Endothelial cell of hepatic sinusoid (primary cell): ENCODE data around the gene MID1.
"Not testable (repeated sequence)": the region's sequence is repeated elsewhere in the genome, so short reads cannot be mapped to it uniquely, and the experiment has no call there.

ENCODE experiments used
- in situ Hi-C: cut with HindIII; loops from 2 replicates; pipeline ENCODE4 v1.10.0; 2017; ENCODE audit warnings: low sequenced_read_pairs

Gene MID1

DNA sequence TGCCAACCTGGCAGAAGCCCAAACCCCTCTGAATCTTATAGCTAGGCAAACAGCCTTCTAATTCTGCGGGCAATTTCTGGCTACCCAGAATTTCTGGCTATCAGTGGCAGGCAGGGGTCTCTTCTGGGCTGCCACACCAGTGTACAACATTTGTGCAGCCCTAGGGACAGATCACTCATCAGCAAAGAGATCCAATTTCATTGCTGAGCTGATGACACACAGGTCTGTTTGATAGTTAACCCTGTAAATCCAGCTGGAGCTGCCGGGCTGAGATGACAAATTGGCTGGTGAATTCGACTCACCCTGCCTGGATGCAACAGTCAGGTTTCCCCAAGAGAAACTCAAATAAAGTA is 2.4 kb downstream of the MID1 start:
- in situ Hi-C loops = no loop called here

DNA sequence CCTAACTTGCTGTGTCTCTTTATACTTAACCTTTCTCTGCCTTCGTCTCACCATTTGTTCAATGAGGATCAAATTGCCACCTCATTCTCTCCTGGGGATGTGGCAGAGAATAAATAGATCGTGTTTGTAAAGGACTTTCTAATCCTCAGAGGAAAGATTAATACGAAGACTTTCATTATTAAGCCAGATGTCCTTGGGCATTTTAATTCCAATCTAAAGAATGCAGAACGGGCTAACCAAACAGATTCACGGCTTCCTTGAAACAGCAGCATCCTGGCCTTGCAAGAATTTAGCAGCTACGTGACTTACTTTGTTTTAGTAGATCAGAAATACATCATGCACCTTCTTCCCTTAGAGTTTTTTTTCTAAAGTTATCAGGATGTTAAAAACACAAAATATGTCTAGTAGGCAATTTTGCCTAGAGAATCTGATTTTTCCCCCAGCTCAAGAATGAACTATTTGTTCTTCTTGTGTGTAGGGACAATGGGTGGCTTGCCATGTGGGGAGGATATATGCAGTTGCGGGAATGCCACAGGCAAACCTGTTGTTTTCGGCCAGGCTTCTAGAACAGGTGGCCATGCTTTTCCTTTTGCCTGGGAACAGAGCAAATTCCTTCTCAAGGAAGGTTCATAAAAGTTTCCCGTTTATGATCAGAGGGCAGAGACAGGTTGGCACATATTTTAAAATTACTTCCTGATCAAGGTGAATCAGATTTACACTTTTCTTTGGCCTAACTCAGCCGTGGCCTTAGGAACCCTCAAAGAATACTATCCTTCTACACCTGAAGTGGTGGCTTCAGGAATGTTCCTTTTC is 3.0 kb downstream of the MID1 start:
- in situ Hi-C loops = no loop called here

DNA sequence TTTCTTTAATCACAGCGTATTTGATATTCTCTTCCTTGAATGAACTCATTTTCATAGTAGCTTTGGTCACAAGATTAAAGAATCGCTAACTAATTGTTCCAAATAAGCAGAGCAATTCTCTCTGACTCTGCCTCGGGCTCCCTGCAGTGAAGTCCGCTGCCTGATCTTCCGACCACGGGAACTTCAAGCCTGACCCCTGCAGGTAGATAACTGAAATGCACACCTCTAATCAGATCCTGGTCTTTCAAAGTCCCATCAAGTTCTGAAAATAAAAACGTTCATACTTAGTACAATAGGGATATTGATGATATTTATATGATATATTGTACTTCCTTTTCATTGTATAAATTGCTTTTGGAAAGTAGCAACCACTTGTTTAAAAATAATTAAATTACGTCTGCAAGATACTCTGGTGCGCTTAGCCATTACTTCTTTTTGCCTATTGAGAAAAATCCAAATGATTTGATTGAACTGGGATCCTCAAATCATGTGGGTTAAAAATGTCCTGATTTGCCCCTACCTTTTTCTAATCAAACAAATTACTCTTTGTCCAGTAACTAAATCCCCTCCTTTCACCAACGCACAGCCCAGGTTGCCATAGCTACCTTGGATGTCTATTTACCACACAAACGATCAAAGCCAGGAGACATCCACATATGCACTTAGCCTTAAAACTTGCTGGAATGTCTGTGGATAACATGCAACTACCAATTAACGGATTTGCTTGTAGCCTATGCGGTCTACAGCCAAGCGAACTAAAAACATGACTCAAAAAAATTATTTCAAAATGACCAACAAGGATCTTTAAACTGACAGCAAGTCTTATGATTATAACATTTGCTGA is 4.2 kb downstream of the MID1 start:
- in situ Hi-C loops = no loop called here

DNA sequence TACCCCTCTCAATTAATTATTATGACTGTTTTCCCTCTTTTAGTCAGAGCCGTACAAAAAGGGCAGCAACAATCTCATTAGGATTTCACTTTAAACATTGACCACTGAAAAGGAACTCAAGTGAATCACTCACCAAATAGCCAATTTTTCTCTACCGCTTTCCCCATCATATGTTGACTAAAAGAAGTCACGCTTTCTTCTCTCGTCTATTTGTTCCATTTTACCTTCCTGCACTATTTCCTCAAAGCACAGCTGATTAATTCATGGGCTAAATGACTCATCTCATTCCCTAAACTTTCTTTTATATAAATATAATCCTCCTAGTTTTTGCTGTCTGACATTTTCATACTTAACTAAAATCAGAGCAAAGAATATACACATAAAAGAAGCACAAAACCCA is 8.2 kb downstream of the MID1 start:
- in situ Hi-C loops = no loop called here

DNA sequence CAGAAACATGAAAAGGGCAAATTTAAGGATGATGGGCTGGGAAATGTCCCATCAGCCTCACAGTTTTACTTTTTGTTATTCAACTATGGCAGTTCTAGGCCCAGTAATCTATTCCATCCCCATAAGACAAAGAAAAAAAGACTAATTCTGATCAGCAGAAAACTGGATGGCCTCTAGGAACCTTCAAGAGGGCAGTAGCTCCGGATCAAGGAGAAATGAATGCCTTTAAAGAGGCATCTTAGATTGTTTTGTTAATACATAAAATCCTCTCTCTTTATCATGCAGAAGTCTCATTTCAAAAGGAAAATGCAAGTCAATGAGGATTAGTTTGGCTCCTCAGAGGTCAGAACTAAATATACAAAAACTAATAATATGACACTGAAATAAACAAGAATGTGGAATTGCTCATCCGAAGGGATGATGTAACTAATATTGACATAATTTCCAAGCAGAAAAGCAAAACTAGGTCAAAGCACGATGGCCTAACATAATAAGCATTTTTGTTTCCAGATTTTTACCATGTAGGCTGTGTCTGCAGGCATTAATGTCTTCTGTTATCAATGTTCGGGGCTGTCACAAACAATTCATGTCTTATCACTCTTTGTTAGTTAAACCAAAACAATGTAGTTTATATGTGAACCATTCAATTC is 8.8 kb downstream of the MID1 start:
- in situ Hi-C loops = no loop called here

DNA sequence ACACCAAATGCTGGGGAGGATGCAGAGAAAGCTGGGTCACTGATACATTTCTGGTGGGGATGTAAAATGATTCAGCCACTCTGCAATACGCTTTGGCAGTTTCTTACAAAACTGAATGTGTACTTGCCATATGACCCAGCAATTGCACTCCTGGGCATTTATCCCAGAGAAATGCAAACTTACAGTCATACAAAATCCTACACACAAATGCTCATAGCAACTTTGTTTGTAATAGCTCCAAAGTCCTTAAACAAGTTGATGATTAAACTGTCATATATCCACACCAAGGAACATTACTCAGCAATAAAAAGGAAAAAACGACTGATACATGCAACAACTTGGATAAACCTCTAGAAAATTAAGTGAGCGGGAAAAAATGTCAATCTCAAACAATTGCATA is 12.3 kb downstream of the MID1 start:
- in situ Hi-C loops = no loop called here

DNA sequence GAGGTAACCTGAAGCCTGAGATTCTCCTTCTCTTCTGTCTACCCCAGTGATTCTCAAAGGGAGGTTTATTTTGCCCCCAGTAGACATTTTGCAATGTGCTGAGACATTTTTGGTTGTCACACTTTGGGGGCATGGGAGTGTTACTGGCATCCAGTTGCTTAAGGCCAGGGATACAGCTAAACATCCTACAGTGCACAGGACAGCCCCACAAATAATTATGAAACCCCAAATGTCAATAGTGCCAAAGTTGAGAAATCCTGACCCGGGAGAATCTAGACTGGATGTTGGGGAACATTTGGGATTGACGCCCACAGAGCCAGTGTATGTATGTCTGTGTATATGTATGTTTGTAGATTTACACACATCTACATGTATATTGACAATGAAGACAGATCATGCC is 13.2 kb downstream of the MID1 start:
- in situ Hi-C loops = no loop called here

DNA sequence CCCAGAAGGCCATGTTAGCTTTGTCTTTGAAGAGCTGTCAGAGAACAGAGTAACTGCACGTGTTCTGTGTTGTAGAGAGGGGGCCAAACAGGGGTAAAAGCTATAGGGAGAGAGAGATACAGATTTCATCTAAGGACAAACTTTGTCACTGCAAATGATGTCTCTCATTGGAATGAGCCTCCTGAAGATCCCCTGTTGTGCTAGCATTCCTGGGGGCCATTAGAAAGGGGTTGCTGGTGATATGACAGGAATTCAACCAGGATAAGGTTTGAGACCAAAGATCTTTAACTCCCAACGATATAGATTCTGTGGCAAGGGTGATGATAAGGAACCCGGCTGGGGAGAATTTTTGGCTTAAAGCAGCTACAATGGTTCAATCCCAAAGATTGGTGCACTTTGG is 16.8 kb downstream of the MID1 start:
- in situ Hi-C loops = no loop called here

DNA sequence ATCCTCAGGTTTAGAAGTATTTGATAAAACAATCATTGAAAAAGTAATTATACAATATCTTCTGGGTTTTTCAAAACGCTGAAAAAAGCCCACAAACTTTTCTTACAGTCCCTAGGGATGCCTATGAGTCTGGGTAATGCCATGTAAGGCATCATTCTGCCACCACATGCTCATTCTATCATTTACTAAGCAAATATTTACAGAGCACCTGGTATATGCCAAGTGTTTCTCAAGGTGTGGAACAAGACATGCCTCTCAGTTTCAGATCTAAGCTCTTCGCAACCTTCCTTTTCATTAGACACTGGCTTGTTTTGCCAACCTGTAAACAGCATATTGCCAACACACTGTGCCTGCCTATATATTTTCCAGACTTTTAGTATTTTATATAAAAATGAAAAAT is 17.7 kb downstream of the MID1 start:
- in situ Hi-C loops = no loop called here

DNA sequence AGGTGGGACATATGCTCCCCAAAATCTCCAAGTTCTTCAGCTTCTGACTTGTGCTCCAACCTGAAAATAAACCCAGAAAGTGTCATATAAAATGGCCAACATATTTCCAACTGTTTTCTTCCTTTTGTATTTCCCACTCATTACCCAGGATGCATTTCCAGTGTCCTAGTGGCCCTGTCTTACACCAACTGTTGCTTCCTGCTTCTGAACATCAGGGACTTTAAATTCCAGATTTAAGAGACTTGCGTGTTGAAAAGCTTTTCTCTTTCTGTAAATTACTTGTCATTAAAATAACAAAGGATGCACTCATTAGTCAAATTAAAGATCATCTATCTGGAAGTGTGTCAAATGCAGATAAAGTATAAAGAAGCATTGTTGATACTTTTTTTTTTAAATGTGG is 19.9 kb downstream of the MID1 start:
- in situ Hi-C loops = no loop called here

DNA sequence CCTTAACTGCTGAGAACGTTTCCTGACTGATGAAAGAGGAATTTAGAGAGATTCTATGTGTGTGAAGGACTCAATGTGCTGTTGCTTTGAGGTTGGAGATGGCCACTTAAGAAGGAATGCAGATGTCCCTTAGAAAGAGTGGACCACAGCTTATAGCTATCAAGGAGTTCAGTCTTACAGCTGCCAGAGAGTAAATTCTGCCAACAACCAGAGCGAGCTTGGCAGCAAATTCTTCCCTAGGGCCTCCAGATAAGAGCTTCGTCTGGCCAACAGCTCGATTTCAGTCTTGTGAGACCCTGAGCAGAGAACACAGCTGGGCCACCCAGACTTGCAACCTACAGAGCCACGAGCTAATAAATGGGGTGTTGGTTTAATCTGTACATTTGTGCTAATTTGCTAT is 21.8 kb downstream of the MID1 start:
- in situ Hi-C loops = no loop called here

DNA sequence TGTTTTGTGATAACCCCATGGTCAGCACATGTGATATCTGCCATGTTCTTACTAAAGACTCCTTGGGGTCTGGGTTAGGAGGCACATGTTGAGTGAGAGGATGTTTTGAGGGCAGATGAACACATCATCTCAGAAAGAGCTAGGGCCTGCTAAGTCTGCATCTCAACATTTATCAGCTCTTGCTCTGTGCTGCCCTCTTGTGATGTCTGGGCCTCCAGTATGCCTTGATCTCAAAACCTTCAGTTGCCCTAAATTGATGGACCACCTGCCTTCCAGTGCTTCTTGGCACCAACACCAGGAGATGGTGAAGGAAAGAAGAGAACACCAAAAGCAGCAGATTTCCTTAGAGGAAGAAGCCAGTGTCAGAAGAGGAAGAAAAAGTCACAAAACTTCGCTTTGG is 22.5 kb downstream of the MID1 start:
- in situ Hi-C loops = no loop called here

DNA sequence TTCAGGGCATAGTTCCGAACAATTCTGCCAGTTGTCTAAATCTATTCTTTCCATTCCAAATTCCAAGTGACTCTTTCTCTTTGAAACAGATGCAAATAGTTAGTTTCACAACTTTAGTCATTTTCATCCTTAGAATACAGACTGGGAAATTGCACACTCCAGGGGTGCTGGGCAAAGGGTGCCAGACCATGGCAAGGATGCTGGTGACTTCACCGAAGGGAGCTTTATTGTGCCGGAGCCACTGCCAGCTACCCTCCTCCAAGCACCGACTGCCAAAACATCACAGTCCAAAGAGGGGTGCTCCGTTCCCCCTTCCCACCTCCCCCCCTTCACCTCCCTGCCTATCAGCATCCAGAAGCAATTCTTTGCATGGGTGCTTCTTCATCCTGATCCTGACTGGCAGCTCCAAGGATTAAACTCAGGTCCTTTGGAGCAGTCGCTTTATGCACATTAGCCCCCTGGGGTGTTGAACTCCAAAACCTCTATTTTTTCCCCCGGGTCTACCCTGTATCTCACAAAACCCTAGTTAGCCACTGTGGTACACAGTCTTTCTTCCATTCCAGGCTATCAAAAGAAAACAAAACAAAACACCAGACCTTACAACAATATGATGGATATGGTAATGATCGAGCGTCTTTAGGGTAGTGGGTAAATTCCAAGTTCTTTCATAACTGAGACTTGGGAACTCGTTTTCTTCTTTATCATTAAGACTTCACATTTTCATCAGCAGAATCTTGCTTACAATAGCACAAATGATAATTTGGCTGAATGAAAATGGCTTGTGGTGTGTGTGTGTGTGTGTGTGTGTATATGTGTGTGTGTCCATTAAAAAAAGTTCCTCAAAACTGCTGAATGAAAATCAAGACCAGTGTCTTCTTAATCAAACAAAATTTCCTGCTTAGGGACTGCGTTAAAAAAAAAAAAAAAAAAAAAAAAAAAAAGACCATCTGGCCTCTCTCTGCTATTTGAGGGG is 28.7 kb downstream of the MID1 start:
- in situ Hi-C loops = no loop called here

DNA sequence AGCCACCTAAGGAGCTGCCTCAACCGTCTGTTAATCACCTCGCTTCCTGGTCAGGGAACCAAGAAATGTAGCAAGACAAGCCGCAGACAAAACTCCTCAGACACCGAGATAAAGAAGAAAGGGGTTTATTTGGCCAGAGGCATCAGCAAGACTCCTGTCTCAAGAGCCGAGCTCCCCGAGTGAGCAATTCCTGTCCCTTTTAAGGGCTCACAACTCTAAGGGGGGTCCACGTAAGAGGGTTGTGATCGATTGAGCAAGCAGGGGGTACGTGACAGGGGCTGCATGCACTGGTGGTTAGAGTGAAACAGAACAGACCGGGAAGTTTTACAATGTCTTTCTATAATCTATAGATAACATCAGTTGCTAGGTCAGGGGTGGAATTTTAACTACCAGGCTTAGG is 30.6 kb downstream of the MID1 start:
- in situ Hi-C loops = not testable (repeated sequence)

DNA sequence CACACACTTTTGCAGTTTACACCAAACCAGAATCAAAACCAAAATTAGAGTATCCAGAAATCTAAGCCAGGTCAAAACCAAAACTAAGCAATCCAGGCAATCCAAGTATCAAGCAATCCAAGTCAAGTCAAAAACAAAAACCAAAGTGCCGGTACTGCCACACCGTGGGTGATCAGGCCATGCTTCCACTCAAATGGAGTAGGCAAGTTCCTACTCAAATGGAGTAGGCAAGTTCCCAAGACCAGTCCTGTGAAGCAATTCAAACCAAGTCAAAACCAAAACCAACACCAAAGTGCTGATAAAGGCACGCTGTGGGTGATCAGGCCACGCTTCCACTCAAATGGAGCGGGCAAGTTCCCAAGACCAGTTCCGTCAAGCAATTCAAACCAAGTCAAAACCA is 31.3 kb downstream of the MID1 start:
- in situ Hi-C loops = no loop called here

DNA sequence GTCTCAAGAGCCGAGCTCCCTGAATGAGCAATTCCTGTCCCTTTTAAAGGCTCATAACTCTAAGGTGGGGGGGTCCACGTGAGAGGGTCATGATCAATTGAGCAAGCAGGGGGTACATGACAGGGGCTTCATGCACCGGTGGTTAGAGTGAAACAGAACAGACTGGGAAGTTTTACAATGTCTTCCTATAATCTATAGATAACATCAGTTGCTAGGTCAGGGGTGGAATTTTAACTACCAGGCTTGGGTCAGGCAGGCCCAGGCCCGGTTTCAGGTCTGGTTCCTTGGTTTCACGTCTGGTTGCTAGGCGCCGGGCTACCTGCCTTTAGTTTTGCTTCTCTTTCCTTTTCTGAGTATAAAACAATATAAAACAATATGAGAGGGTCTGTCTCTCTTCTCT is 35.5 kb downstream of the MID1 start:
- in situ Hi-C loops = not testable (repeated sequence)

DNA sequence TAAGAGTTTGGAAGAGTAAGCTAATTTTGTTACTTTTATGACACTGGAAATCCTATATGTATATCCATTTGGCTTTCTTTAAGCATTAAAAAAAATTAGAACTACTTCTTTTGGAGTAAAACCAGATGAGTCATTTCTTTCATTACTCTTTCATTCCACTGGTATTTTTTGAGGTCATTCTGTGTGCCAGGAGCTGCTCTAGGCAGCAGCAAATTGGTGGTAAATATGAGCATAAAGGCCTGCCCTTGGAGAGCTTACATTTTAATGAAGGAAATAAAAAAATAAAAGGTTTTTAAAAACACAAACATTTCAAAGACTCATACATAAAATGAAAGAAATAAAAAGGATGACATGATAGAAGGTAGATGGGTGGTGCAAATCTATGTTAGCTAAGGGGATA is 37.4 kb downstream of the MID1 start:
- in situ Hi-C loops = no loop called here

DNA sequence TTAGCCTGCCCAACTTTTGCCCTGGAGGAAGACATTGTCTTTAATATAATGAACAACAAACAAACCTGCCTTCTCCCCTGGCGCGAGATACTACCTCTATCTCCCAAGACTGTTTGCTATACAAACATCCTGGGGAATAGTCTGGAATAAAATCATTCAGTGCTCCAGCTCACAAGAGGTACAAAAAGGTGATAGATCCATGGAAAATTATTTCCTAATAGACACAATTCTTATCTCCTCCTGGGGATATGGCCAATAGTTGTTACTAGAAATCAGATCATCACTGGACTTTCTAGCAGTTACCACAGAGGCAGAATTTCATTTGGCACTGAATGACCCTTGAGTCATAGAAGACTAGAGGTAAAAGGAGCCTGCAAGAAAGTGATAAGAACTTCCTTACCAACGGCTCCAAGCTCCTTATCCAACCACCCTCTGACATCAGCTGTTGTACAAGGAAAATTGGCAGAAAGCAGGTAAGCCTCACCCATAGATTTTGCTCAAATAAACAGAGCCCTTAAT is 38.1 kb downstream of the MID1 start:
- in situ Hi-C loops = no loop called here

DNA sequence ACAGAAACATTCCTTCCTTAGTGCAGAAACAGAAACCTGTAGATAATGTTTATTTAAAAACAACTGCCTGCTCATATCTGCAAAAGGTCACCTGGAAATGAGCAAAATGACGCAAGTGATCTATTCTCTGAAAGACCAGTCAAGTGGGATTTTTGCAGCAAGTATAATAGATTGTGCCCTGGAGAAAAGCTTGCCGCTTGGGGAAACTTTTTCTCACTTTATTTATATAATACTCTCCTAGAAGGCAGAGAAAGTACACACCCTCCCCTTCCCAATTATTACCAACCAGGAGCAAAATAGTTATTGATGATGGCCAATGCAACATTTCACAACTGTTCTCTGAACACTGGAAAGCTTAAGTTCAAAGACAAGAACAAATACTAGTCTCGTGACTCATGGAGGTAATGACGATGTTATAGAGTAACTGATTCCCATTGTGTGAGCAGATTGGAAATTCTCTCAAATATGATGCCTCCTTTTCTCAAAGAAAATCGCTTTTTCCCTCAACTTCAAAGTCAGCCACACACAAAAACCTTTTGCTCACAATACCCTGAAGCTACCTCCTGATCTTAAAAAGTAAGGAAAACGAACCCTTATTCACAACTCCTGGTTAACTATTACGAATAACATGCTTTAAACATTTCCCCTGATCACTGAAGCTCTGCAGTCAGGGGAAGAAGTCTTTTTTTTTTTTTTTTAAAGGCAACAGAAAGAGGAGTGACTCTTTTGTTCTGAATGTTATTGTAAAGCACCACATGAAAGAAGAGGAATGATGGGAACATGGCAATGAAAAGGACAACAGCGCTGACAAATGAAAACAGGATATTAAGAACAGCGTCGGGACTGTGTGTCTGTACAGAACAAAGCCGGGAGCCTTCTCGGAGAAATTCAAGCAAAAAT is 41.0 kb downstream of the MID1 start:
- in situ Hi-C loops = no loop called here

DNA sequence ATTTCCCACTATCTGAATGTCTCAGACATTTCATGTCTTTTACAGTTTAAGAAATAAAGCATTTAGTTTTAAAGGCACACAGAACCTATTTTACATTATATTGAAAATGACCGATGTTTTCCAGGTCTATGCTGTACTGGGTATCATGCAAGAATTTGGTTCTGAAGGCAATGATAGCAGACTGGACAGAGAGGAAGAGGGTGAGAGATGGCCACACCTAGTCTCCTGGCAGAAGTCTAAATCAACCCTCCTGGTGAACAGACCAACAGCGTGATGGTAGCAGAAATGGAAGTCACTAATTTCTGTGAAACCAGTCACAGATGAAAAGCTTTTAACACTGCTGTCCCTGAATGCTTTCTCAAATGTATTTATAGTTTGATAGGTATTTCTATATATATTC is 41.9 kb downstream of the MID1 start:
- in situ Hi-C loops = no loop called here
